GM23248 (cell line): ENCODE results near the gene POGLUT2. TPM values are rescaled to one million over a fixed set of nuclear protein-coding genes. Genes with fewer than 3 reads are reported as not detected.
"Not testable (repeated sequence)": the region's sequence is repeated elsewhere in the genome, so short reads cannot be mapped to it uniquely, and the experiment has no call there.

Experiments
- DNase-seq: peaks from one replicate; pipeline ENCODE4 v3.0.0-alpha.2; 2015
- H2AFZ ChIP-seq: fragments of 200-600 bp; sonication (generic); 2 replicates; pipeline ENCODE4 v1.6.1; 2016; ENCODE audit warnings: antibody characterized with exemption
- H3F3A ChIP-seq: fragments of 200-600 bp; sonication (generic); 2 replicates; pipeline ENCODE4 v1.6.1; 2016; ENCODE audit warnings: mild to moderate bottlenecking, antibody characterized with exemption, mixed run types; ENCODE audit not compliant: insufficient read depth
- H3K27ac ChIP-seq: fragments of 200-600 bp; sonication (generic); 2 replicates; pipeline ENCODE4 v1.5.1; 2016; ENCODE audit warnings: mild to moderate bottlenecking
- H3K27me3 ChIP-seq: fragments of 200-600 bp; sonication (generic); replicated peaks from 2 replicates; pipeline ENCODE4 v1.6.1; 2016; ENCODE audit warnings: mild to moderate bottlenecking; ENCODE audit not compliant: insufficient read depth
- H3K36me3 ChIP-seq: fragments of 200-600 bp; sonication (generic); 2 replicates; pipeline ENCODE4 v1.6.1; 2016; ENCODE audit warnings: low read depth, mild to moderate bottlenecking
- H3K4me1 ChIP-seq: fragments of 200-600 bp; sonication (generic); 2 replicates; pipeline ENCODE4 v1.6.1; 2016; ENCODE audit warnings: mild to moderate bottlenecking; ENCODE audit not compliant: insufficient read depth
- H3K4me2 ChIP-seq: fragments of 200-600 bp; sonication (generic); one replicate; pipeline ENCODE4 v1.6.1; 2016; ENCODE audit warnings: mild to moderate bottlenecking; ENCODE audit not compliant: unreplicated experiment
- H3K4me3 ChIP-seq: fragments of 200-600 bp; sonication (generic); 2 replicates; pipeline ENCODE4 v1.5.1; 2016; ENCODE audit warnings: mild to moderate bottlenecking
- H3K79me2 ChIP-seq: fragments of 200-600 bp; sonication (generic); 2 replicates; pipeline ENCODE4 v1.6.1; 2016; ENCODE audit warnings: mild to moderate bottlenecking; ENCODE audit not compliant: insufficient read depth
- H3K9ac ChIP-seq: fragments of 200-600 bp; sonication (generic); 2 replicates; pipeline ENCODE4 v1.6.1; 2016; ENCODE audit warnings: mild to moderate bottlenecking
- H3K9me2 ChIP-seq: fragments of 200-600 bp; sonication (generic); 2 replicates; pipeline ENCODE4 v1.6.1; 2016; ENCODE audit warnings: mixed run types, mild to moderate bottlenecking, moderate library complexity; ENCODE audit not compliant: insufficient read depth
- H3K9me3 ChIP-seq: fragments of 200-600 bp; sonication (generic); one replicate; pipeline ENCODE4 v1.6.1; 2017; ENCODE audit warnings: low read depth
- H4K20me1 ChIP-seq: fragments of 200-600 bp; sonication (generic); 2 replicates; pipeline ENCODE4 v1.6.0; 2016; ENCODE audit not compliant: insufficient read depth
- EZH2 ChIP-seq: fragments of 200-600 bp; sonication (generic); IDR thresholded peaks from 2 replicates; pipeline ENCODE4 v1.6.1; 2018; ENCODE audit warnings: antibody characterized with exemption, mild to moderate bottlenecking; ENCODE audit not compliant: insufficient read depth, poor library complexity, severe bottlenecking
- EZH2phosphoT487 ChIP-seq: fragments of 200-600 bp; sonication (generic); IDR thresholded peaks from 2 replicates; pipeline ENCODE4 v1.6.1; 2018; ENCODE audit warnings: antibody characterized with exemption, moderate library complexity, mild to moderate bottlenecking, low read depth; ENCODE audit not compliant: insufficient read depth
- WGBS, 2 experiments: methylation state at CpG; one replicate each; pipeline ENCODE4 v1.1.6; 2015 to 2017; ENCODE audit warnings: low lambda C conversion rate in 2 of 2, low coverage in 1 of 2; ENCODE audit errors: missing lambda C conversion rate in 2 of 2; 5-methylcytosine and 5-hydroxymethylcytosine counted together
- in situ Hi-C: fragments of 300-500 bp; cut with MboI; formaldehyde crosslinking; loops from 2 replicates; pipeline ENCODE4 v1.15.0; 2020
- polyA plus RNA-seq: library from polyadenylated mRNA; unstranded; fragments of >200 nt; fragmentation: Nextera tagmentation; extraction: Ambion mirVana; gene quantifications from 2 replicates; pipeline ENCODE4 v1.2.1, GENCODE V29; 2016
- total RNA-seq: library from RNA; depleted of rRNA; stranded (reverse); fragments of >200 nt; shearing (Covaris generic); gene quantifications from 2 replicates; pipeline ENCODE4 v1.2.3, GENCODE V29; 2014

Gene POGLUT2
- total and polyA plus RNA-seq, 2 experiments from 2014 or later, result 26.0 to 27.7 TPM

- Histone ChIP-seq H3K27me3 (no peaks in the 10 kb centered on the region), H3K9me3 (no peaks in the 10 kb centered on the region), H3K9ac (no peak overlapping the region), H3K27ac (no peak overlapping the region), H3F3A (no peaks in the 10 kb centered on the region), H4K20me1 (no peaks in the 10 kb centered on the region), H3K4me1 (no peaks in the 10 kb centered on the region; the same call in 1 of the 2 replicates), H3K4me3 (no peak overlapping the region), H3K79me2 (peaks cover 12% of the 10 kb centered on the region), H3K4me2 (no peak overlapping the region), H3K36me3 (peaks cover 24% of the 10 kb centered on the region; the same call in 1 of the 2 replicates), H2AFZ (no peak overlapping the region), H3K9me2 (no peaks in the 10 kb centered on the region)
- in situ Hi-C loops, result no loop called here
- no peak for TF ChIP-seq EZH2phosphoT487
- TF ChIP-seq EZH2, result no peak
- no peak for DNase-seq
- WGBS, 2 experiments, result 89 to 100% methylated on average over 1 of the region's 1 CpG
Observed at GRCh38 chr13:102792396-102792795, 6.4 kb downstream of the POGLUT2 start.

GRCh38 chr13:102788683-102789082 lies 10.1 kb downstream of the POGLUT2 start:
- H3K4me3 ChIP-seq, result no peak overlapping the region
- no peaks in the 10 kb centered on the region for H4K20me1 ChIP-seq
- no peaks in the 10 kb centered on the region for H3F3A ChIP-seq
- no peaks in the 10 kb centered on the region for H3K9me3 ChIP-seq
- in situ Hi-C loops, result no loop called here
- H3K4me2 ChIP-seq, result no peak overlapping the region
- no peak overlapping the region for H2AFZ ChIP-seq
- H3K27me3 ChIP-seq, result no peaks in the 10 kb centered on the region
- 95 to 97% methylated on average over 8 of the region's 8 CpGs for WGBS, 2 experiments
- H3K36me3 ChIP-seq, result peaks cover 29% of the 10 kb centered on the region; the same call in 1 of the 2 replicates
- no peaks in the 10 kb centered on the region for H3K4me1 ChIP-seq
- no peak overlapping the region for H3K9ac ChIP-seq
- H3K27ac ChIP-seq, result no peak overlapping the region
- H3K9me2 ChIP-seq, result no peaks in the 10 kb centered on the region
- TF ChIP-seq EZH2 (no peak), EZH2phosphoT487 (no peak)
- no peaks in the 10 kb centered on the region for H3K79me2 ChIP-seq
- DNase-seq, result no peak

- Histone ChIP-seq H3K4me2 (no peak overlapping the region), H2AFZ (no peak overlapping the region), H3K9me3 (no peaks in the 10 kb centered on the region), H3K9me2 (no peaks in the 10 kb centered on the region), H3K36me3 (peaks cover 14% of the 10 kb centered on the region; the same call in 1 of the 2 replicates), H3K27me3 (no peaks in the 10 kb centered on the region), H3K79me2 (no peaks in the 10 kb centered on the region), H3F3A (no peaks in the 10 kb centered on the region), H3K4me3 (no peak overlapping the region), H3K4me1 (no peaks in the 10 kb centered on the region), H3K9ac (no peak overlapping the region), H4K20me1 (no peaks in the 10 kb centered on the region), H3K27ac (no peak overlapping the region)
- in situ Hi-C loops, result no loop called here
- TF ChIP-seq EZH2, result no peak
- TF ChIP-seq EZH2phosphoT487, result no peak
- no peak for DNase-seq
- 87 to 90% methylated on average over 3 of the region's 3 CpGs for WGBS, 2 experiments
Observed at GRCh38 chr13:102784483-102784882, 14.3 kb downstream of the POGLUT2 start.

- Histone ChIP-seq H3F3A (no peaks in the 10 kb centered on the region), H3K27me3 (no peaks in the 10 kb centered on the region), H3K4me3 (no peak overlapping the region), H3K27ac (no peak overlapping the region), H2AFZ (no peak overlapping the region), H3K9me2 (no peaks in the 10 kb centered on the region), H3K36me3 (0 out of 2 replicates have a peak, but pooled peaks cover 3% of the 10 kb centered on the region), H3K9ac (no peak overlapping the region), H3K9me3 (no peaks in the 10 kb centered on the region), H3K79me2 (no peaks in the 10 kb centered on the region), H3K4me1 (no peaks in the 10 kb centered on the region), H3K4me2 (no peak overlapping the region), H4K20me1 (no peaks in the 10 kb centered on the region)
- TF ChIP-seq EZH2 (no peak), EZH2phosphoT487 (no peak)
- in situ Hi-C loops, result no loop called here
- DNase-seq, result no peak
- 100% methylated on average over 1 of the region's 1 CpG for WGBS, 2 experiments
Observed at GRCh38 chr13:102781591-102781990, 17.2 kb downstream of the POGLUT2 start.

GRCh38 chr13:102780656-102781055 lies 18.1 kb downstream of the POGLUT2 start:
- H3K4me3 ChIP-seq, H3K9me2 ChIP-seq, H3K9me3 ChIP-seq, DNase-seq, H3K9ac ChIP-seq, H3K27ac ChIP-seq, H2AFZ ChIP-seq, H4K20me1 ChIP-seq, H3K36me3 ChIP-seq, H3K4me2 ChIP-seq, in situ Hi-C loops, H3K79me2 ChIP-seq, H3K27me3 ChIP-seq, H3F3A ChIP-seq, H3K4me1 ChIP-seq: not testable (repeated sequence)
- WGBS, 2 experiments, result 52 to 67% methylated on average over 4 of the region's 4 CpGs
